GM19099 (cell line): Measurements from ENCODE around the gene LBP.

ENCODE experiments used
- POLR2A ChIP-seq: IDR thresholded peaks from 3 replicates; pipeline ENCODE4 v1.6.1; 2011; ENCODE audit warnings: low read depth; ENCODE audit not compliant: insufficient read length; ENCODE audit errors: extremely low read depth

Gene LBP

GRCh38 chr20:38339997-38340396, 6.3 kb upstream of the LBP start:
- TF ChIP-seq POLR2A = no peak

- TF ChIP-seq POLR2A = no peak
Measured at GRCh38 chr20:38340693-38341092, 5.6 kb upstream of the LBP start.

GRCh38 chr20:38342216-38342615, 4.1 kb upstream of the LBP start:
- no peak for TF ChIP-seq POLR2A

- TF ChIP-seq POLR2A = no peak
Measured at GRCh38 chr20:38342713-38343310, 3.5 kb upstream of the LBP start.

- no peak for TF ChIP-seq POLR2A
Measured at GRCh38 chr20:38343311-38344106, 2.8 kb upstream of the LBP start.

- no peak for TF ChIP-seq POLR2A
Measured at GRCh38 chr20:38344107-38344701, 2.1 kb upstream of the LBP start.

GRCh38 chr20:38345643-38346042, 639 bp upstream of the LBP start:
- no peak for TF ChIP-seq POLR2A

GRCh38 chr20:38346741-38347140, 459 bp downstream of the LBP start:
- no peak for TF ChIP-seq POLR2A

GRCh38 chr20:38349856-38350255, 3.6 kb downstream of the LBP start:
- TF ChIP-seq POLR2A = no peak

GRCh38 chr20:38350879-38351775, 4.8 kb downstream of the LBP start:
- TF ChIP-seq POLR2A = no peak

GRCh38 chr20:38353316-38353715, 7.0 kb downstream of the LBP start:
- TF ChIP-seq POLR2A = no peak

GRCh38 chr20:38354227-38354626, 7.9 kb downstream of the LBP start:
- no peak for TF ChIP-seq POLR2A

- no peak for TF ChIP-seq POLR2A
Measured at GRCh38 chr20:38355161-38356012, 9.1 kb downstream of the LBP start.

- no peak for TF ChIP-seq POLR2A
Measured at GRCh38 chr20:38357653-38358207, 11.4 kb downstream of the LBP start.
